ENCODE results near the gene DENND2A.

The DENND2A gene

GRCh38 chr7:140495514-140496097 is 145.0 kb downstream of the DENND2A start:
- no peak for DNase-seq

- DNase-seq = no peak
These were observed 145.7 kb downstream of the DENND2A start for GRCh38 chr7:140494867-140495266.

DNA sequence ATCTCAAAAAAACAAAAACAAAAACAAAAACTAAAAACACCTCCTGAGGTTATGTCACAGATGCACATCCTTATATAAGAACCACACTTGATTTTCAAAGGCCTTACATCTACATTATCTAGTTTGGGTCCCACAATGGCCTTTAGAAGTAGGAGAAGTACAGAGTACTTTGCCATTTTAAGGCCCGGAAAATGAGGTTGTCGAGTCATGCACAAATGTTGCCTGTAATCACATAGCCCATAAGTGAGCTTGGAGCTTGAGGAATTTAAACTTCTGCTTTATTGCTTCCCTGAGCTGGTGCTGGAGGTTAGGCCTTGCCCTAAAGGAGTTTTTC is 151.6 kb downstream of the DENND2A start:
- DNase-seq = no peak

GRCh38 chr7:140485500-140486265 is 154.9 kb downstream of the DENND2A start:
- DNase-seq = no peak

DNA sequence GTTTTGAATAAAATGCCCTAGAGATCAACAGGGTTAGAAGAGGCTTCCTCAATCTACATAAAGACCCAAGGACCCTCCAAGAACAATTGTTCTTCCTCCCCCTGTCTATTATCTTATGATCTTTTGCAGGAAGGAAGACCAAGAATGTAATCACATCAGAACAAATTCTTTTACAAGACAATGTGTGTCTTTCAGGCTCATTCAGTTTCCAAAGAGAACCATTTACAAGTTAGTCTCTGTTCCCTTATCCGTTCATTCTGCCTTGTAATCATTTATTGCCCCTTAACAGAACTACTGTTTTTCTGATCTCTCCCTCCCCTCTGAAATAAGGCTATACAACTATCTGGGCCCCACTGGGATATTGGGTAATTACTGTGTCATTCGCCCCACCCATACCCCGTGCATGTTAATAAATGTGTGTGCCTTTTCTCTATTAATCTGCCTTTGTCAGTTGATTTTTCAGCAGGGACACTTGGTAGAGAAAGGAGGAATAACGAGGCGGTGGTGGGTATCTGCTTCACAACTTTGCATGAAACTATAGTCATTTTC is 155.6 kb downstream of the DENND2A start:
- DNase-seq = no peak

- DNase-seq = no peak
These were observed 156.1 kb downstream of the DENND2A start for GRCh38 chr7:140484479-140484878.

GRCh38 chr7:140479739-140480084 is 160.9 kb downstream of the DENND2A start:
- no peak for DNase-seq

GRCh38 chr7:140479062-140479738 is 161.4 kb downstream of the DENND2A start, which contains the start of gene MKRN1:
TSS of gene MKRN1 (minus strand) at chr7:140479505. CDS start at chr7:140479344, 161 bp downstream.
- peak; percentile 97 for DNase-seq

DNA sequence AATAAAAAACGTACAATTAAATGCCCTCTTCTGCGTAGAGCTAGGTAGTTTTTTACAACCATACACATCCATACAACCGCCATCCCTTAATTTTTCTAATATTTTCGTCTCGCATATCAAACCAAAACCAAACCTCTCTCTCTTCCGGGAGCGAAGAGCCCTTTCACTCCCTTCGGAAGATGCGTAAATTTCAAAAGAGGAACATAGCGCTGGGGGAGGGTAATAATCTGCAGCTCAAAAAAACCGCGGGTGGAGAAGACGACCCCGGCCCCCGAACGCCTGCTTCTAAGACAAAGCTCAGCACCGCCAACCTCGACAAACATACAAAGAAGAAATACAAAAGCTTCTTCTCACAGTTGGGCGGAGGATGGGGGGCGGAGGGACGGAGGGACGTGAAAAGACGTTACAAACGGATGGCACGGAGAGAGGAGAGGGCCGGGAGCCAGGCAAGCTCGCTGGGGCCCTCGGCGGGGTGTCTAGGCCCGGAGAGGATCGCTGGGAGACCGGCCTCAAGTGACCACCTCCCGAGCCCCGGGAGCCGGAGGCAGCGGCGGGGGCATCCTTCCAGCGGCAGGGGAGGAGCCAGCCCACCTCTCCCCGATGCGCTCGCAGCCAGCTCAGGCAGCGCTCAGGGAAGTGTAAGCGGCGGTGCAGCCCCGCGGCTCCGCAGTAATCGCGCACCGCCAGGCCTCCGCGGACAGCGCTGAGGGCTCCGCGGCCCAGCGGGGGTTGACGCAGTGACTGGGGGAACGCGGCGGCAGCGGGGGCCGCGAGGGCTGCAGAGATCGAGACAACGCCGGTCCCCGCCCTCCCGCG is 162.2 kb downstream of the DENND2A start:
- no peak for DNase-seq

- DNase-seq = no peak
These were observed 163.8 kb downstream of the DENND2A start for GRCh38 chr7:140476698-140477261.

DNA sequence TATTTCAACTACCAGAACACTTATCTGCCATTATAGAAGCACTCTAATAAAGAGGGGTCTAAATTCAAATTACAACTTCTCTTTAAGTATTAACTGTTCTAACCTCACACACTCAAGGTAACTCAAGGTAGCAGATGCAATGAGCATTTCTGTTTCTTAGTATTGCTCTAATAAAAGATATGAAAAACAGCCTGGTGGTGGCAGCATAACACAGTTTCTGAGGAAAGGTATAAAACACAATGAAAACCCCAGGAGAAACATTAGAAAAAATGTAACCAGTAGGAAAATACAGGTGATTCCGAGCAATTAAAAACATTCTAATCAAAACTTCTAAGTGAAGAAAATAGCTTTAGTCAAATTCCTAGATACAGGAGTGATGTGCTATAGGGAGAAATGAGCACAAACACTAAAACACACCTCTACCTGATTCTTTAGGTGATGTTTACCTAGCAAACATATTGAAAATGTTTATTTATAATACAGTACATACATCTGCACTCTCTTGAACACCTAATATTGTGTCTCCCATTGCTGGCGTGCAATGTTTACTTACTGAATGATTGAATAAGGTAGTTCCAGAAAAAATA is 164.8 kb downstream of the DENND2A start:
- peak; percentile 12 for DNase-seq

Data from NK-92 treated with Interleukin-12 subunit alpha and Interleukin-12 subunit beta, amount 100 ng/mL, for 24 hours (cell line).